Natural killer cell (primary cell): ENCODE measurements around the gene IGFLR1. TPM values are rescaled to one million over a fixed set of nuclear protein-coding genes. Genes with fewer than 3 reads are reported as not detected.

Experiments
- ATAC-seq, 3 donors: fragments of 150-1000 bp in 2 of 3; fragments of 200-7000 bp in 1 of 3; cut with Tn5 transposase; 1 replicate in 1 of 3; 2 replicates in 2 of 3; pipeline ENCODE4 v1.10.0; 2021; ENCODE audit warnings: mild to moderate bottlenecking in 2 of 3, moderate library complexity in 2 of 3
- DNase-seq, 2 donors: peaks; one replicate each; pipeline versions ENCODE4 v3.0.0 to v3.0.0-alpha.2; 2013 to 2021; ENCODE audit warnings: mixed read lengths in 1 of 2
- H3K27ac ChIP-seq: one replicate; pipeline ENCODE4 v1.5.1; 2013; ENCODE audit warnings: mild to moderate bottlenecking, low read length
- H3K27me3 ChIP-seq: one replicate; pipeline ENCODE4 v1.6.1; 2013; ENCODE audit warnings: low read length; ENCODE audit not compliant: control insufficient read depth, insufficient read depth
- H3K36me3 ChIP-seq: one replicate; pipeline ENCODE4 v1.6.1; 2013; ENCODE audit warnings: low read length; ENCODE audit not compliant: control insufficient read depth, insufficient read depth
- H3K4me1 ChIP-seq: one replicate; pipeline ENCODE4 v1.6.1; 2013; ENCODE audit warnings: low read length; ENCODE audit not compliant: control insufficient read depth, insufficient read depth
- H3K4me3 ChIP-seq: one replicate; pipeline ENCODE4 v1.5.1; 2013; ENCODE audit warnings: low read length
- H3K9me3 ChIP-seq: one replicate; pipeline ENCODE4 v1.6.1; 2013; ENCODE audit warnings: low read length; ENCODE audit not compliant: control insufficient read depth, insufficient read depth
- H3K27ac Mint-ChIP-seq, 2 donors: one replicate each; pipeline ENCODE4 v1.8.0; 2022; ENCODE audit warnings: mild to moderate bottlenecking in 2 of 2, mixed read lengths in 2 of 2, moderate library complexity in 1 of 2
- H3K27me3 Mint-ChIP-seq, 2 donors: one replicate each; pipeline ENCODE4 v1.8.0; 2022; ENCODE audit warnings: low read depth in 2 of 2, mixed read lengths in 2 of 2
- H3K36me3 Mint-ChIP-seq: one replicate; pipeline ENCODE4 v1.8.0; 2022; ENCODE audit warnings: mixed read lengths
- H3K4me1 Mint-ChIP-seq, 2 donors: one replicate each; pipeline ENCODE4 v1.8.0; 2022; ENCODE audit warnings: mixed read lengths in 2 of 2
- H3K4me3 Mint-ChIP-seq: one replicate; pipeline ENCODE4 v1.8.0; 2022; ENCODE audit warnings: mild to moderate bottlenecking, moderate library complexity, mixed read lengths
- H3K9me3 Mint-ChIP-seq, 2 donors: one replicate each; pipeline ENCODE4 v1.8.0; 2022; ENCODE audit warnings: mixed read lengths in 2 of 2
- CTCF ChIP-seq: fragments of 200-600 bp; IDR thresholded peaks from one replicate; pipeline ENCODE4 v1.8.0; 2022; ENCODE audit warnings: antibody characterized with exemption
- whole genome bisulfite sequencing: methylation state at CpG from one replicate; pipeline ENCODE4 v1.1.7; 2013; ENCODE audit warnings: missing lambda C conversion rate; ENCODE audit not compliant: insufficient coverage; 5-methylcytosine and 5-hydroxymethylcytosine counted together
- intact Hi-C: fragments of 100-400 bp; cut with micrococcal nuclease; formaldehyde crosslinking; loops from one replicate; pipeline ENCODE4 v1.14.2; 2022
- total RNA-seq, 4 donors: library from RNA; stranded (reverse); fragments of 120-200 nt in 1 of 4; gene quantifications; one replicate each; pipeline versions ENCODE4 v1.2.3 to v1.2.4, GENCODE V29; 2013 to 2022

The IGFLR1 gene
- total RNA-seq, 3 donors from 2014 or later (not counting 1 experiment from before 2014, with no cell fraction given) = 57.7 to 75.6 (median 69.6) TPM

GRCh38 chr19:35752746-35753350, 10.6 kb upstream of the IGFLR1 start:
- no peaks in the 10 kb centered on the region for H3K27me3 ChIP-seq
- H3K4me3 ChIP-seq = no peak overlapping the region
- no peak for TF ChIP-seq CTCF
- Mint-ChIP-seq H3K27ac (no peak overlapping the region), H3K9me3 (no peaks in the 10 kb centered on the region), H3K4me3 (no peak overlapping the region), H3K36me3 (no peaks in the 10 kb centered on the region), H3K4me1 (peaks cover 26 to 40% of the 10 kb centered on the region in 2 donors), H3K27me3 (peaks cover 0 to 17% of the 10 kb centered on the region in 2 donors)
- 96% methylated on average over 15 of the region's 20 CpGs for WGBS
- H3K4me1 ChIP-seq = peaks cover 35% of the 10 kb centered on the region
- H3K27ac ChIP-seq = no peak overlapping the region
- no peak for DNase-seq
- intact Hi-C loops = no loop called here
- H3K9me3 ChIP-seq = no peaks in the 10 kb centered on the region
- no peak for ATAC-seq
- H3K36me3 ChIP-seq = peaks cover 24% of the 10 kb centered on the region

- H3K4me3 Mint-ChIP-seq = peak overlapping the region; percentile 9
- DNase-seq = no peak
These were observed 9.8 kb upstream of the IGFLR1 start for GRCh38 chr19:35751839-35752745.

GRCh38 chr19:35750167-35750566, 7.9 kb upstream of the IGFLR1 start:
- Mint-ChIP-seq H3K4me3 (no peak overlapping the region), H3K27ac (no peak overlapping the region), H3K9me3 (no peaks in the 10 kb centered on the region), H3K36me3 (no peaks in the 10 kb centered on the region), H3K27me3 (peaks cover 0 to 6% of the 10 kb centered on the region in 2 donors), H3K4me1 (peaks cover 24 to 42% of the 10 kb centered on the region in 2 donors)
- Histone ChIP-seq H3K27ac (no peak overlapping the region), H3K9me3 (no peaks in the 10 kb centered on the region), H3K27me3 (no peaks in the 10 kb centered on the region), H3K4me3 (no peak overlapping the region), H3K36me3 (peaks cover 24% of the 10 kb centered on the region), H3K4me1 (peaks cover 31% of the 10 kb centered on the region)
- 90% methylated on average over 5 of the region's 5 CpGs for WGBS
- no peak for TF ChIP-seq CTCF
- intact Hi-C loops = no loop called here
- ATAC-seq (no peak), DNase-seq (no peak)

More at GRCh38 chr19:35751839-35752745, 9.8 kb upstream of the IGFLR1 start:
- Mint-ChIP-seq H3K9me3 (no peaks in the 10 kb centered on the region), H3K27ac (no peak overlapping the region), H3K4me1 (peaks cover 19 to 38% of the 10 kb centered on the region in 2 donors), H3K36me3 (no peaks in the 10 kb centered on the region), H3K27me3 (peaks cover 0 to 16% of the 10 kb centered on the region in 2 donors)
- intact Hi-C loops = no loop called here
- Histone ChIP-seq H3K9me3 (no peaks in the 10 kb centered on the region), H3K4me3 (no peak overlapping the region), H3K36me3 (peaks cover 24% of the 10 kb centered on the region), H3K4me1 (peaks cover 32% of the 10 kb centered on the region), H3K27ac (no peak overlapping the region), H3K27me3 (no peaks in the 10 kb centered on the region)
- 96% methylated on average over 12 of the region's 14 CpGs for WGBS
- no peak for ATAC-seq
- no peak for TF ChIP-seq CTCF
